Left ventricle myocardium inferior (tissue), 1 donor: ENCODE results near the gene GRIN2D. TPM values are rescaled to one million over a fixed set of nuclear protein-coding genes. Genes with fewer than 3 reads are reported as not detected.
A peak's percentile ranks its signal among the peaks of the same experiment; 100 is the strongest.

ENCODE experiments used
- DNase-seq: peaks from one replicate; pipeline ENCODE4 v3.0.0-alpha.2; 2020
- H3K27ac ChIP-seq: fragments of 200-600 bp; replicated peaks from 2 replicates; pipeline ENCODE4 v1.8.0; 2021
- H3K27me3 ChIP-seq: fragments of 200-600 bp; 2 replicates; pipeline ENCODE4 v1.8.0; 2021; ENCODE audit warnings: low read depth
- H3K36me3 ChIP-seq: fragments of 200-600 bp; 2 replicates; pipeline ENCODE4 v1.8.0; 2021
- H3K4me1 ChIP-seq: fragments of 200-600 bp; 2 replicates; pipeline ENCODE4 v1.8.0; 2021
- H3K4me3 ChIP-seq: fragments of 200-600 bp; 2 replicates; pipeline ENCODE4 v1.8.0; 2021; ENCODE audit warnings: mild to moderate bottlenecking, moderate library complexity
- H3K9me3 ChIP-seq: fragments of 200-600 bp; replicated peaks from 2 replicates; pipeline ENCODE4 v1.8.0; 2021
- CTCF ChIP-seq: fragments of 200-600 bp; IDR thresholded peaks from 2 replicates; pipeline ENCODE4 v1.8.0; 2021; ENCODE audit warnings: antibody characterized with exemption, mild to moderate bottlenecking, borderline replicate concordance
- intact Hi-C: fragments of 100-400 bp; cut with micrococcal nuclease; formaldehyde crosslinking; loops from one replicate; pipeline ENCODE4 v1.11.0; 2022
- total RNA-seq: library from RNA; stranded (reverse); fragmentation: NEBNext Ultra II Directional; extraction: Animal tissue kit (Norgen Biotek cat#: 25700); gene quantifications from one replicate; pipeline ENCODE4 v1.2.1, GENCODE V29; 2021
- donor health status: DM: no; HTN: yes; CAD: no; lungs with severe emphysema.

Gene GRIN2D
- total RNA-seq, 1 donor from 2014 or later: 0.30 TPM

- intact Hi-C loops: no loop called here
- no peaks in the 10 kb centered on the region for H3K36me3 ChIP-seq
- H3K4me1 ChIP-seq: peaks cover 23% of the 10 kb centered on the region
- DNase-seq: no peak
- H3K27ac ChIP-seq: peak overlapping the region; percentile 61
- no peak for TF ChIP-seq CTCF
- H3K27me3 ChIP-seq: peaks cover 17% of the 10 kb centered on the region
- H3K4me3 ChIP-seq: no peak overlapping the region
- H3K9me3 ChIP-seq: no peaks in the 10 kb centered on the region
These were observed 25.0 kb downstream of the GRIN2D start for GRCh38 chr19:48418317-48419064.

- peaks cover 15% of the 10 kb centered on the region for H3K27me3 ChIP-seq
- DNase-seq: peak; percentile 43
- peaks cover 23% of the 10 kb centered on the region for H3K4me1 ChIP-seq
- TF ChIP-seq CTCF: no peak
- H3K27ac ChIP-seq: no peak overlapping the region
- H3K4me3 ChIP-seq: no peak overlapping the region
- no peaks in the 10 kb centered on the region for H3K36me3 ChIP-seq
- intact Hi-C loops: no loop called here
- H3K9me3 ChIP-seq: no peaks in the 10 kb centered on the region
These were observed 25.9 kb downstream of the GRIN2D start for GRCh38 chr19:48419158-48419920.

GRCh38 chr19:48421548-48421947, 28.1 kb downstream of the GRIN2D start:
- peaks cover 6% of the 10 kb centered on the region for H3K27me3 ChIP-seq
- intact Hi-C loops: no loop called here
- no peaks in the 10 kb centered on the region for H3K36me3 ChIP-seq
- DNase-seq: no peak
- no peaks in the 10 kb centered on the region for H3K9me3 ChIP-seq
- H3K4me1 ChIP-seq: peaks cover 8% of the 10 kb centered on the region
- H3K4me3 ChIP-seq: no peak overlapping the region
- TF ChIP-seq CTCF: no peak
- H3K27ac ChIP-seq: no peak overlapping the region

- no peaks in the 10 kb centered on the region for H3K9me3 ChIP-seq
- H3K36me3 ChIP-seq: no peaks in the 10 kb centered on the region
- DNase-seq: no peak
- H3K27ac ChIP-seq: no peak overlapping the region
- TF ChIP-seq CTCF: no peak
- H3K4me1 ChIP-seq: no peaks in the 10 kb centered on the region
- intact Hi-C loops: no loop called here
- H3K4me3 ChIP-seq: no peak overlapping the region
- H3K27me3 ChIP-seq: no peaks in the 10 kb centered on the region
These were observed 31.3 kb downstream of the GRIN2D start for GRCh38 chr19:48424694-48425219.

- Histone ChIP-seq H3K36me3 (no peaks in the 10 kb centered on the region), H3K27ac (no peak overlapping the region), H3K27me3 (no peaks in the 10 kb centered on the region), H3K4me1 (no peaks in the 10 kb centered on the region), H3K4me3 (no peak overlapping the region), H3K9me3 (no peaks in the 10 kb centered on the region)
- no peak for TF ChIP-seq CTCF
- DNase-seq: no peak
- intact Hi-C loops: no loop called here
These were observed 35.2 kb downstream of the GRIN2D start for GRCh38 chr19:48428670-48429069.
